Stimulated activated CD8-positive, alpha-beta memory T cell treated with anti-CD3 and anti-CD28 coated beads, Interleukin-15, amount 100 ng/mL, for 24 hours (primary cell): ENCODE data around the gene MRPL32.

Experiments used
- DNase-seq: peaks from one replicate; pipeline ENCODE4 v3.0.0-alpha.2; 2020; ENCODE audit warnings: low read depth

The MRPL32 gene

DNA sequence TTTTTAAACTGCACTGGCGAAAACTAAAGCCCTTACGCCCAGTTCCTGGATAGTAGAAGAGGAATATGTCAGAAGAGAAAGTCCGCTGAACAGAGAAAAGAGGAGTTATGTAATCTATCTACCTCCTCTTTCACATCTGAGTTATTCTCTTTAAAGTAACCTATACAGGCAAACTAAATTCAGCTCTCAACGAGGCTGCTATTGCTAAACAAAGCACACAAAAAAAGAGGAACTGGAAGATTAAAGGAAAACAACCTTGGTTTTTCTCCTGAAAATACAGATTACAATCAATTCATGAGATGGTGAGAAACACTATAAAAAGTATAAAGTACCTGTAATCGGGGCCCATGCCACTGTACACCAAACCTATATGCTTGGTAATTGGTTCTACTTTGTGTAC is 6.0 kb upstream of the MRPL32 start:
- DNase-seq, result no peak

DNA sequence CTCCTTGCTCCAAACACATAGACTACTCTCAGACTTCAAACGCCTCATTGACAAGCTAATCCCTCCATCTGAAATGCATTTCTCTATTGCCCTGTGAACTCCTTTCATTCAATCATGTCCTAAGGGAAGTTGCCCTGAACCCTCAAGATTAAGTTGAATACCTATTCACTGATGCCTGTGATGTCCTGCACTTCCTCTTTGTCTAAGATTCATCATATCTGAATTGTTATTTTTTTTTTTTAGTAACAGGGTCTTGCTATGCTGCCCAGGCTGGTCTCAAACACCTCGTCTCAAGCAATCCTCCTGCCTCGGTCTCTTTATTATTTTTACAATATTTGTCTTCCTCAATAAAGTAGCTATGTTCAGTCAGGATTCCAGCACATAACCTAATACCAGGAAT is 3.4 kb upstream of the MRPL32 start:
- no peak for DNase-seq

DNA sequence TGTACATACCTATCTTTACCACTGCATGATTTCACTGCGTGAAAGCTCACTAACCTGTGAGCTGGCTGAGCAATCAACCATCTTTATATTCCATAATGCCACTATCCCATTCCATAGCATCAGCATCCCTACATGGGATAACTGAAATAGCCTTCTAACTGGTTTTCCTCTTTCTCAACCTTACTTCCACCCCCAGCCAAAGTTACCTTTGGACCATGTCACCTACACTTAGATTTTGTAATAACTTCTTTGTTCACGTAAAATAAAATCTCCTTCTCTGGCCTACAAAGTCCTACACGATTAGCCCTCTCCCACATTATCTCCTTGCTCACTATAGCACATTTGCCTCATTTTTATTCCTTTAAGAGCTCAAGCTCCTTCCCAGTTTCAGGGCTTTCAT is 2.7 kb upstream of the MRPL32 start:
- DNase-seq, result no peak

DNA sequence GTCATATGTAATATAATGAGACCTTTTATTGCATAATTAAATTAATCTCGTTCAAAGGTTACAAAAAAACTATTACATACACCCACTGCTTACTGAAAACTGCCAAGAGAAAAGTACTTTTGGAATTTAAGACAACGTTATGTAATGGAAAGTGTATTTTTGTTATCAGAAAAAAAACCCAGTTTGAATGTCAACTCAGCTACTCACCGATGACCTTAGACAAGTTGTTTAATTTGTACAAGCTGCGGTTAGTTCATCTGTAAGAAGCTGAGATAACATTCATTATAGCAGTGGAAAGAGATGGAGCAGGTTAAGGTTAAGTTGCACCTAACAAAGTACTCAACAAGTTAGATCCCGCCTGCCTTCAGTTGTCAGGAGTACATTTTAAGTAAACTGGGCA is 1.3 kb upstream of the MRPL32 start:
- no peak for DNase-seq

DNA sequence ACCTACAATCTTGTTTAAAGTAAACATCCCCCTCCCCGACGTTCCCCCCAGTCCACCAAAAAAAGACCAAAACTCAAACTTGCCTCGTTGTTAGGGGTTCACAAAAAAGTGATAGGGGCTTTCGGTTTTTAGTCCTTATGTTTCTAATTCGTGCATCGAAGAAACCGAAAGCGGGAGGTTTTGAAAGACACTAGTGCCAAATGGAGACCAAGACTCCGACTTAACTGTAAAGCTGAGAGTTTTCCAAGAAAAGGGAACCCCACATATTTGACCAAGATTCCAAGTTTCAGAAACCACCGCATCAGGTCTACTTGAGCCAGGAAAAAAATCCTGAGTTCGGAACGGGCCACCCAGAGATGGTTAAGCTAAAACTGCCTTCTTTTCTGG is 736 bp upstream of the MRPL32 start:
- DNase-seq, result no peak

DNA sequence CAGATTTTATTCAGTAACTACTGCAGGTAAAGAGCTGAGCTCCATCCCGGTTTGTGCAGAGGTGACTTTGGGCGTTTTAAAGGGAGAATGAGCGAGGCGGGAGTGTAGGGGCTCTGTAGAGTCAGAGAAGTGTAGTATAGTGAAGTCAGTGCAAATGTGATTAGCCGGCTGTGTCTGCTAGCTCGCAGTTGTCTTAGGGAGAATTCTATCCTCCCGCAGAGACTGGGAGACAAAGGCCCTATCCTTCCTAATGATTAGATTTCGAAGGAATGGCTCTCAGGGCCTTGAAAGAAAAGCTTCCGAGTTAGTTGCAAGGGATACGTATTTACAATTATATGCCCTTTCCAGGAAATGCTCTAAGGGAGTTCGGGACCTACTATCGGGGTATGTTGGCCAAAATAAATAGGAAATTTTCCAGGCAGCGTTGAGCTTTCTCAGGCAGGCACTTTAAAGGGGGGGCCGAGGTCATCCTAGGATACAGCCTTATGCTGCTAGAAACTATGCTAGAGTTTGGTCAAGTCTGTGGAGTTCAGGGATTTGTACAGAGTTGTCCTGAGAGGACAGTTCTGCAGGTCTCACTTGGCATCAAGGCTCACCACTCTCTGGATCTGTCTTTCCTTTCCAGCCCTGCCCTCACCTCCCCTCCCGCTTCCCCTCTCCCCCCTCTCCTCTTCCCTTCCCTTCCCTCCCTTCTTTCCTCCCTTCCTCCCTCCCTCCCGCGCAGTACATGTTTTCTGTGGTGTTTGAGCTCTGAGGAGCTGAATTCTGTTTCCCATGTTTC is 825 bp downstream of the MRPL32 start:
- no peak for DNase-seq

DNA sequence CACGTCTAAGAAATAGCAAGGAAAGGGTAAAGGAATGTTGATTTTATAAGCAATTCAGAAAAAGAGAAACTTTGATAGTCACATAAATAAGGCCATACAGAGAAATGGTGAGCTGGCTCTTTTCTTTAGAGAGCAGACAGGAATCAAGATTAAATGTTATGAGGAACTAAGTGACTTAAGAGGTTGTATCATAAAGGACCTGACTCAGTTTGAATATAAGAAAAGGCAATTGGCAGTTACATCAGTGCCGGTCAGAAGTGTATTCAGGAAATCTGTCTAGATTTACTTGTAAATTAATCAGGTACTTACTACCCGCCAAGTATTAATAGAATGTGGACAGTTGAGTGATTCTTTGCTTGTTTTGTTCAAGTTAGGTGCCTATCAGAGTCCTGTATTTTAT is 2.1 kb downstream of the MRPL32 start:
- DNase-seq, result no peak

DNA sequence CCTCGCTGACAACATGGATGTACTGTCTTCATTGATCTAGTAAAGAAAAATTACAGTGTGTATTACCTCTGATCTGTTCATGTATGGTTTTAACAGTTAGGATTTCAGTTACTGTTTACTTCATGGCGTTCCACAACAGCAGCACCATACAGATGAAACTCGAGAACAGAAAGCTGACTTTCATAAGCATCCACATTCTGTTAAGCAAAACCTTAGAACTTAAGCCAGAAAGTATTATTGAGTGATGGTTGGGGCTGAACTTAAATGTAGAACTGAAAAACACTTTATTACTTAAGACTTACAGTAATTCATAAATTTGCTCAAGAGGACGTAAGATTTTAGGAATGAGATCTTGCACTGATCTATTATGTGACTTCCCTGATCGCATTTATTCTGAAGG is 3.7 kb downstream of the MRPL32 start:
- no peak for DNase-seq

DNA sequence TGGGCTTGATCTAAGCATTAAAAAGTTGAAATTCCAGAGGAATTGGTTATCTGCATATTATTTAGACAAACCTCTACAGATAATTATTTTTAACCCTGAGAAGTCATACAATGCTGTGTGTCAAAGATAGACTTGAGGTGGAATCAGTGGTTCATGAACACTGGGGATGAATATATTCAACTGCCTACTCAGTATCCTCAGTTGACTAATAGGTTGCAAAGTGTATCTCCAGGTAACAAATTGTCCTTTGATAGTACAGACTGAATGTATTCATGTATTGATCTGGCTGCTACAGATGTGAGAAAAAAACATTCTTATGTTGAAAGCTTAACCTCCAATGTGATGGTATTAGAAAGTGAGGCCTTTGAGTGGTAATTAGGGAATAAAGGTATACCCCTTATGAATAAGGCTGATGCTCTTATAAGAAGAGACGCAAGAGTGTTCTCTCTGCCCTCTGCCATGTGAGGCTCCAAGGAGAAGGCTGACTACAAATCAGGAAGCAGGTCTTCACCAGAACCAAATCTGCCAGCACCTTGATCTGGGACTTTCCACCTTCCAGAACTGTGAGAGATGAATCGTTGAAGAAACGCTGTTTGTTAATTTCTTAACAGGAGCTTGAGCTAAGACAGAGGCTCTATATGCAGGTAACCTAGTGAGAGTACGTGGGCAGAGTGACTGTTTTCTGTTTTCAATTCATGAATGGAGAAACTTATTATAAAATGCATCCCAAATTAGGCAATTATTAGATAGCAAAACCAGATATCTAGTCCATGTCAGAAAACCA is 7.5 kb downstream of the MRPL32 start:
- DNase-seq, result no peak

DNA sequence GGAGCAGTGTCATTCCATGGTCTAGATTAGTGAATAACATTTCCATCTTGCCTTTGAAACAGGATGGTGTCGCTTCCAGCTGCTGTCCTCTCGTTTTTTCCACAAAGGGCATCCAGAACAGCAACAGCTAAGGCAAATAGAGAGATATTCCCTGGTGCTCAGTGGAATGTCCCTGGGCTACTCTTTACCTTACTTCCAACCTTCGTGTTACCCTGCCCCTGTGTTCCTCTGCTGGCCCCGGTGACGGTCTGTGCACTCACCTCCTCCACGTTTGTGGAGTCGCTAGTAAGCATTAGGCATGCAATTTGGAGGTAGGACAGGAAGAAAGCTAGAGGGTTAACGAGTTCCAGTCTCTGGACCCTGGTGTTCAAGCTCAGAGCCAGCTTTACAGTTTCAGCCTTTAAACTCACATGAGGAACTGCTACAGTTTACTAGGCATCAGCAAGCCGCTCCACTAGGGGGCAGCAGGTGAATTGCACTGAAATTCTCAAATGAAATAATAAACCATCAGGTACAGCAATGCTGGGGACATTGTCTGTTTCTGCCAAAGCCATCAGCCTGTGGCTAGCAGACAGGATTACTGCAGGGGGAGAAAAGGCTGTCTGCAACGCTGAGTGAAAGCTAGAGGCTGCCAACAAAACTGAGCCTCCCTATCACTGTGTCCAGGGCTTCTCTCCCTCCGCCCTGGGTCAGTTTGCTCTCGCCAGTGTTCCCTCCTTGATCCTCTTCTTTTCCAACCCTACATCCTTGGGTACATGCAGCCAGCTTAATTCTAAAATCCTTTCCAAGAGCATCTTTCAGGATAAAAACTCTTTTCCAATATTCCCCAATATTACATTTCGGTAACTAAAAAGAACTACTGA is 9.0 kb downstream of the MRPL32 start:
- DNase-seq, result peak; percentile 42

DNA sequence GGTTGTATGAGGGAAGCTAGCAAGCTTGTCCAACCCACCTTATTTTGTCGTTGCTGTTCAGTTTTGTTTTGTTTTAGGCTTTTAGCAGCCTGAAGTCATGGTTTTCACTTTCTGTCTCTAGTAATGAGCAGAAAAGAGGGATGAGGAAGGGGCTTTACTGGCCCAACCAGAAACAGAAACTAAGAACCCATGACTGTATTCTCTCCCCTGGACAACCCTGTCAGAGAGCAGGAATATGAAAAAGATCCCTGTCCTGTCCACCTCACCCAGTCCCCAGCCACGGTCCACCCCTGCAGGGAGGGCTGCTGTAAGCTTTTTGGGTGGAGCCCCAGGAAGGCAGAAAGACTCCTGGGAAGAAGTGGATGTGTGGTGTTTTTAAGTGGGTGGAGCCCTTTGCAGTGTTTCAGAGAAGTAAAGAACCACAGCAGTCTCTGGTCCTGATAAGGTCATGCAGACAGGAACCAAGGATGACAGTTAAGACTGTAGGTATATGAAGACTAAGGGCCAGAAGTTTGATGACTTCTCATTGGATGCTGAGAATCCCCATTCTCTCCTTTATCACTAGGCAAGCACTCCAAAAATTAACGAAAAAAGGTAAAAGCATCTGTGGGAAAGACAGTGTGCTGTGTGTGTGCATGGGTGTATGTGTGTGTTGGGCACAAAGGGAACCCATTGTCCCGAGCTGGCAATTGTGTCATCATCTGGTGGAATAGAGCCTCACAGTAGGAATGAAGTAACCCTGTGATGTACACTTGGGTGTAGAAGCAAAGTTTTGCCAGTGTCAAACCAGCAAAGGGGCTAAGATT is 13.8 kb downstream of the MRPL32 start:
- DNase-seq, result no peak

DNA sequence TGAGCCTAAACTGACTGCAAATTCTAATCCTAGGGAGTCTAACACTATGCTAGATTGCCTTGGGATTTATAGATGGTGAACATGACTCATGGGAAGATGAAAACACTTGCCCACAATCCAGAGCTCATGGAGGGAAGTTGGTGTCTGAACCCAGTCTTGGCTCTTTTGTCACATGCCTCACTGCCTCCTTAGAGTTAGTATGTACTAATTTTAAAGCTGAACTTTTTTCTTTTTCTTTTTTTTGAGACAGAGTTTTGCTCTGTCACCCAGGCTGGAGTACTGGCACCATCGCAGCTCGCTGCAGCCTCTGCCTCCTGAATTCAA is 14.4 kb downstream of the MRPL32 start:
- no peak for DNase-seq

DNA sequence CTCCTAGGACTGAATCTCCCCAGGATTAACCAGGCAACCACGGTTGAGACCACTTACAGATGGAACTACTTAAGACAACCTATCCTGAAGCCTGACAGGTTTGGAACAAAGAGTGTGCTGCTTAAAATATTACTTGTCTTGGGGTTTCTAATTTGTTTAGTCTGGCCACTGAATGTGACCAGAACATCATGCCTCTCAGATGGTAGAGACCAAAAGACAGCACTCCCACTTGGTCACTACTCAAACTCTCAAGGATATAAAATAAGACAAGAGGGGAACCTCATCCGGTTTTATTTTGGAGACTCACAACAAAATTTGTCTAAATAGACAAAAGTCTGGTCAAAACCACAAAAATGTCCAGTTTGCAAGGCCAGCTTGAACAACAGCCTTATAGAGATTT is 15.3 kb downstream of the MRPL32 start:
- DNase-seq, result no peak

DNA sequence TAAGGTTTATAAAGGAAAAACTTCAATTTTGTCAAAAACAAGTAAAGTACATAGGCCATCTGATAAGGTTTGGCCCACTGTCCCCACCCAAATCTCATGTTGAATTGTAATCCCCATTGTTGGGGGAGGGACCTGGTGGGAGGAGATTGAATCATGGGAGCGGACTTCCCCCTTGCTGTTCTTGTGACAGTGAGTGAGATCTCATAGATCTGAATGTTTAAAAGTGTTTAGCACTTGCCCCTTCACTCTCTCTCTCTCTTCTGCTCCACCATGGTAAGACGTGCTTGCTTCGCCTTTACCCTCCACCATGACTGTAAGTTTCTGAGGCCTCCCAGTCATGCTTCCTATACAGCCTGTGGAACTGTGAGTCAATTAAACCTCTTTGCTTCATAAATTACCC is 18.2 kb downstream of the MRPL32 start:
- no peak for DNase-seq

DNA sequence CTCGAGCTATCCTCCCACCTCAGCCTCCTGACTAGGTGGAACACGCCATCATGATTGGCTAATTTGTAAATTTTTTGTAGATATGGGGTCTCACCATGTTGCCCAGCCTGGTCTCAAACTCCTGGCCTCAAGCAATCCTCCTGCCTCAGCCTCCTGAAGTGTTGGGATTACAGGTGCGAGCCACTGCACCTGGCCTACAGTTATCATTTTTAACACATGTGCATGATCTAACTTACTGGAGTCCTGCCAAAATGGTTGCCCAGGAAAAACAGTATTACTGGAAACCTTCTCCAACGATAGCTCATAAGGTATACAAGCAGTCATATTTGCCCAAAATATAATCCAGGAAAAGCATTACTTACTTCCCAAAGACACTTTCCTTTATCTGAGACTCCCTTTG is 20.2 kb downstream of the MRPL32 start:
- DNase-seq, result no peak

DNA sequence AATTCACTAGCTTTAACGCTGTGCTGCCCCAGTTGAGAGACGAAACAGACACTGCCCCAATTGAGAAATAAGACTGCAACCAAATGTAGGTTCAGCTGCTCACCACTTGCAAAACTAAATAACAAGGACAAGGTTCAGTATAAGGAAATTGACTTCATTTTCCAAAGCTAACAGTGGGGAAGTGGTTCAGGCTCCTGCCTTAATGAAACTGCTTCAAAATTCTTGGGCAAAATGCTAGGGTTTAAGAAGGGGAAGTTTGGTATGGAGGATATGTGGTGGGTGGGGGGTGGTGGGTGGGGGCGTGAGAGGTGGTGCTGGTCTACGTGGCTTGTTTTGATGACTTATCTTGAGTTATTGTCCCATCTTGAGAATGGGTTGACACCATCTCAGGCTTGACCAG is 21.8 kb downstream of the MRPL32 start:
- DNase-seq, result no peak

DNA sequence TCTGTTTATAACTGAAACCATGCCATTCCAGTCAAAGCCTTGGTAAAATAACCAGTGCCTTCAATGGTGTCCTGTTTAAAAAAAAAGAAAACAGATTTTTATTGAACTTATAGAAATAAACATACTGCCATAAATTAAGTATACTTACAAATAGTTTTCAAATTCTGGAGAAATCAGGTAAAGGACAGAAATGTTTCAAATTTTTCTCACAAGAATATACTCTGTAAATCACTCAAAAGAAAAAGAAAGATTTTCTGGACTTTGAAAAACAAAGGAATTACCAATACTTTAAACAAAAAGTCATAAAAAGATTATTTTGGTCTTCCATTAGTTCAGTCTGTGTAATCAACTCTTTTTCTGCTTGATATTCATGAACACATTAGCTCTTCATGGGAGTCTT is 23.9 kb downstream of the MRPL32 start:
- no peak for DNase-seq

DNA sequence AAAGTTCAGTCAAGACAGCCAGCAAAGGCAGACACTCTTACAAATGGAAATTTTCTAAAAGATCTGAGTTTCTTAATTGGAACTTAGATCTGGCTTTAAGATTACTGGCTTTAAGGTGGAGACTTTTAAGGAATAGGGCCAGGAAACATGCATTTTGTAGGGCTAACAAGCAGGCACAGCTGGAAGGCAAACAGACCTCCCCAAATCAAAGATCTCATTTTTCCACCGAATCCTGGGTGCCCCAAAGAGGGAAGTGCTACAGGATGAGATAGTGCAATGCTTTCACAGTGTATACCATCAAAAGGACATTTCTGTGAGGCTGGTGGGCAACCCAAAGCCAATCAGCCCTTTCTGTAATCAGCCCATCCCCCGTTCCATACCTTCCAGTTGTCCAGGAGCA is 27.4 kb downstream of the MRPL32 start:
- no peak for DNase-seq

DNA sequence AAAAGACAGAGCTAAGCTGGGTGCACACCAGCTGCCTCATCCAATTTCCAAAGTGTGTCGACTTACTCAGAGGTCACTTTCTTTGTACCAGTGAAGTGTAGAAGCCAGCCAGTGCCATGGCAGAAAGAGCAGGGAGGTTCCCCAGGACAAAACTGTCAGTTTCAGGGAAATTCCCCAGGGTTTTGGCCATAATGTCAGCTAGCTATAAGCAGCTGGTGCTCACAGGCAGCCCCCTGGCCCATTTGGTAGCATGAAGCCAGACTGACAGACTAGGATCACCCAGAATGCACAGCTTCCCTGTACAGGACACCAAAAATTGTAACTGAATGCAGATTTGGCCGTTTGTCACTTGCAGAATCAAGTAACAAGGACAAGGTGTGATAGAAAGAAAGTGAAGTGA is 28.6 kb downstream of the MRPL32 start:
- DNase-seq, result no peak

DNA sequence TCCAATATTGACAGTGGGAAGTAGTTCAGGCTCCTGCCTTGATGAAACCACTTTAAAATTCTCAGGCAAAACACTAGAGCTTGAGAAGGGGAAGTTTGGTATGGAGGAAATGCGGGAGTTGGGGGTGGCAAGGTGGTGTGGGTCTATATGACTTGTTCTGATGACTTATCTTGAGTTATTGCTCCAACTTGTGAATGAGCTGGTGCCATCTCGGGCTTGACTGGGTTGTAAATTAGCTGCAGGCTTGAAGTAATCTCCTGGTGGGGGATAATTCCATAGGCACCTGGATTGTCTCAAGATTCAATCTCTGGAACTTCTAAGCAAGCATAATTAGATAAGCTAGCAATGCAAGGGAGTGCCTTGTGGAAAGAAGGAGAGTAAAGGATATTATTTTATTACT is 29.0 kb downstream of the MRPL32 start:
- no peak for DNase-seq

DNA sequence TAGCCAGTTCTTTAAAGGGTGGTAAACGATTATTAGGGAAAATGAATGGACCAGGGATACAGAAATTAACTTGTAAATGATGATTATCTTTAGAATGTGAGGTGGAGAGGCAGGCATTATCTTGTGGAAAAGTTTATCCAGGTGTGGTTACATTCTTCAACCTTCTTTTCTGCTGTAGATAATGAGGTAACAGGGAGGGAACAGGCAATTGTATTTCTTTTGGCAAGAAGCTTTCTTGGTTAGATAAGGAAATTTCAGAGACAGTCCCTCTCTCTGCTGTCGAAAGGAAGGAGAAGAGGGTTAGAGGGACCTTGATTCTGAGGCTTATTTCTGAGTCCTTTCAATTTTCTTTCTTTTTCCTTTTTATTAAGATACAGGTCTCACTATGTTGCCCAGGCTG is 32.1 kb downstream of the MRPL32 start:
- no peak for DNase-seq
